ENCODE measurements around the gene CCRL2.
"Not testable (repeated sequence)": the region's sequence is repeated elsewhere in the genome, so short reads cannot be mapped to it uniquely, and the experiment has no call there.

CCRL2 gene

DNA sequence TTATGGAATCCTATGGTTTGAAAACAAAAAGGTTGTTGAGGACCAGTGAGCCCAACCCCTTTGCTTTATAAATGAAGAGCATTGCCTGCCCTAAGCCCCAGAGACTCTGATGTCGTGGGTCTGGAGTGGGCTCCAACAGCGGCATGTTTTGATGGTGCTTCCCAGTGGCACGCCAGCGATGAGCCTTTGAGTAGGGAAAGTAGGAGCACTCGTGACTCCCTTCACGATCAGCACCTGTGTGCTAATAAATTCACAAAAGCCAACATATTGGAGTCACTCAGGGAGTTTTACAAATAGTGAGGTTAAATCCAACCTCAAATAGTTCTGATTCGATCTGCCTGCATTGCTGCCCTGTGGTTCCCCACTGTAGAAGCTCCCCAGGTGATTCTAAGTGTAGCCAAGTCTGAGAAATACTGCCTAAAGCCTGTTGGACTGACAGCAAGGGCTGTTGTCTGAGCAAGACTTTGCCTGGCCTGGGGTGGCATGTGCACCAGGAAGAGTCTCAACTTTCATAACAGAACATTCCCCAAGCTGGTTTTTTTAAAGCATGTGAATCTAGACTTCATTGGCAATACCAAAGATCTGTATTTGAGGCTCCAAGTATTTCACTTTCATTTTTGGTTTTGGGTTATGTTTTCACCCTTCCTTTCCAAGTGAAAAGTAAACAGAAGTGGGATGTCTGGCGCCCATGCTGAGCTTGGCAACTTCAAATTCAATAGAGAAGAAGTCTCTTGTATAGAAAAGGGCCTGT lies 26.4 kb upstream of the CCRL2 start:
- no peak for DNase-seq (ENCODE audit: low spot score)

DNA sequence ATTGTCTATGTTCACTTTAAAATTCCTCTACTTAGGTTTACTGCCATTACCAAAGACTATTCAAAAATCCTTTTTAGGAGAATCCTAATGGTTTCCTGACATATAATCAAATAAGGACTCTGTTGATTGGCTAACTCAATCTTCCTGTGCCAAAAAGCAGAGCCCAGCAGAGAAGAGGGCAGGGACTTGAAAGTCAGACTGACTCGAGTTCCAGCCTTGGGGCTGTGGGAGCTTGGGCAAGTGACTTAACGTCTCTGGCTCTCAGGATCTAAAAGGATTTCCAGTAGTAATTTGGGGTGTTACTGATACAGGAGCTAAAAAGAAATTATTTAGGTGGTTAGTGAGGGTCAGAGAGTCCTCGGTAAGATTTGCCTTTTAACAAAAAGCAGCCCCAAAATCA lies 25.4 kb upstream of the CCRL2 start:
- no peak for DNase-seq (ENCODE audit: low spot score)

DNA sequence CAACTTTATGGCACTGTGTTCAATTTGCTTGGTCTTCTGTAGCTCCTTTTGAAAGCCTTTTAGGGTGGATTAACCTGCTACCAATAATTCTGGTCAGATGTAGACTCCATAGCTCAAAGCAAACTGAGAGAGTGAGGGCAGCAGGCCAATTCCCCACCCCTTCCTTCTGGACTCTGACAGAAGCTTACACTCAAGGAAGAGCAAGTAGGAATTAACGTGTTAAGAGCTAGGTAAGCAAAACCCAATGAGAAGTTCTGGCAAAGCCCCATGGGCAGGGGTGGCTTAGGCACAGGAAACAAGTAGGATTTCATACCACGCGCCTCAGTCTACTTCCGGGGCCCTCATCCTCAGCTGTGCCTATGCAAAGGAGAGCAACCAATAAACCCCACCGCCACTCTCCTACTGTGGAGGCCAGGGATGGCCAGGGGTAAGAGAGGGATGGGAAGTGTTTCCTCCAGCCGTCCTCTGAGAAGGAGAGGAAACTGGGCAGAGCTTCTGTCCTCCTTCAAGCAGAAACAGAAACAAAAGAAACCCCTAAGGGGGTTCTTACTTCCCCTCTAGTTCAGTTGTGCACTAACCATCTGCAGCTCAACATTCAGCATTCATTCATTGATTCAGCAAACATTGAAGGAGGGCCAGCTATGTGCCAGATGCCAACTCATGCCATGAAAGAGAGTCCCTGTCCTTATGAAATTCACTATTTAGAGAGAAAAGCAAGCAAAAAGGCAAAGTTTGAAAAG lies 23.7 kb upstream of the CCRL2 start:
- DNase-seq (ENCODE audit: low spot score) = no peak

DNA sequence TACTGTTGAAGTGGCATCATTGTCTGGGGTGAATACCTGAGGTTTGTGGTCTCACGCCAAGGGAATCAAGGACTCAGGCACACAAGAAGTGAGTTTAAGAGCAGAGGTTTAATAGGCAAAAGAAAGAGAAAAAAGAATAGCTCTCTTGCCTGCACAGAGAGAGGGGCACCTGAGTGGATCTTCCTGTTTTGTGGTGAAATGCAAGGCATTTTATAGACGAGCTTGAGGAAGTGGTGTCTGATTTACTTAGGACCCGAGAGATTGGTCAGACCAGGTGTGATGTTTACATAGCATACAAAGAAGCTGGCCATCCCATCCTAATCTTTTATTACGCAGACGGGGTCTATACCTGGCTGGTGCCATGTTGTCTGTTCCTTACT lies 23.1 kb upstream of the CCRL2 start:
- no peak for DNase-seq (ENCODE audit: low spot score)

DNA sequence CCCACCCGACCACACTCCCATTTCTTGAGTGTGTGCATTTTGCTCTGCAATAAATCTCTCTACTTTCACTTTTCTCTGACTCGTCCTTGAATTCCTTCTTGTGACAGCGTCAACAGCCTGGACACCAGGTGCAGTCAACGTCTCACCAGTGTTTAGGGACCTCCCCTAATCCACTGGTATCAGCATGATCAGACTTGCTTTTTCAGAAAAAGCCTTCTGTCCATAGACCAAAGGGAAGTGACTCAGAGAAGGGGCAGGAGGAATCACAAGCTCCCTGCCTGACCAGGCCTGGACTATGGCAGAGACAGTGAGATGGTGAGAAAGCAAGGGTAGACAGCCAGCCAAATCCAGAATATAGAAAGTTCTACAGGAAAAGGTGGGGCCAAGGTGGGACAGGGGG lies 20.9 kb upstream of the CCRL2 start:
- no peak for DNase-seq (ENCODE audit: low spot score)

DNA sequence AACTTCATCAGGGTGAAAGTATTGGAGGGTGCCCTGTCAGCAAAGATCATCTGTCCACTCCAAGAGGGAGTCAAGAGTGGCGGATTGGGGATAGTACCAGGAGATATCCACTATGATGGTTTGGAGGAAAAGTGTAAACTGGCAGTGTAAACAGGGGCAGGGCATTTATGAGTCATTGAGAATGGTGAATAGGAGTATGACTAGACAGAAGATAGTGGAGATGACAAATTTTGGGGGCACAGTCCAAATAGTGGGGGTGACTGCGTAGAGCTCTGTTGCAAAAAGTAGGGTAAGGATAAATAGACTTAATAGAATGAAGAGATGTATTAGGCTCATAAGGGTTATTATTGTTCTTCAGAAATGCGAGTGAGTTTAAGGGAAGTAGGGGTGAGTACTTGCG lies 18.2 kb upstream of the CCRL2 start:
- not testable (repeated sequence) for DNase-seq (ENCODE audit: low spot score)

DNA sequence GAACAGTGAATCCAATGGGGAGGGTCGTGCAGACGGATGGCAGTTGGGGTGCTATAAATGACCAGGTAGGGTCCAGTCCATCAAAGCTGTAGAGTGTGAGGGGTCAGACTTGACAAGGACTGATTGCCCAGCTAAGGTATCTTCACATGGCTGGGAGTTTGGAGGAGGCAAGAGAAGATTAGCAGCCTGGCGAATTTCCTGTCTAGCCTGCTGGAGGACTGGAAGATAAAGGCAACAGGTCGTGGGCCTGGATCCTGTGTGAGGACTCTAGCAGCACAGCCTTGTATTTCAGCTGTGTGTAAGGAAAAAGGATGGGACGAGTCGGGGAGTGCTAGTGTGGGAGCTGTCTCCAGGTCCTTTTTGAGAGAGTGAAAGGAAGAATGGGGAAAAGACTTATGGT lies 17.8 kb upstream of the CCRL2 start:
- no peak for DNase-seq (ENCODE audit: low spot score)

DNA sequence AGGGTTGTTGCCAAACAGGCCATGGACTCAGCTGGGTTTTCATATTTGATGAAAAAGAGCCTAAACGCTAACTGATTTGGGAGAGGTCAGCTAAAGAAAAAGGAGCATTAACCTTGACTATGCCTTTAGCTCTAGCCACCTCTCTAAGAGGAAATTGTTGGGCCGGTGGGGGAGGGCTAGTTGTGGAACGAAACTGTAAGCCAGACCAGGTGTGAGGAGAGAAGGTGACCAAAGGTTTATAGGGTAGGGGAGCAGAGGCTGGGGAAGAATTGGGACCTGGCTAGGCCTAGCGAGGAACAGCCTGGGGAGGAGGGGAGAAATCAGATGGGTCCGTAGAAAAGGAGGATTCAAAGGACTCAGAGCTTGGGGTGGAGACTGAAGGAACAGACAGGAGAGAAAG lies 15.5 kb upstream of the CCRL2 start:
- DNase-seq (ENCODE audit: low spot score) = not testable (repeated sequence)

DNA sequence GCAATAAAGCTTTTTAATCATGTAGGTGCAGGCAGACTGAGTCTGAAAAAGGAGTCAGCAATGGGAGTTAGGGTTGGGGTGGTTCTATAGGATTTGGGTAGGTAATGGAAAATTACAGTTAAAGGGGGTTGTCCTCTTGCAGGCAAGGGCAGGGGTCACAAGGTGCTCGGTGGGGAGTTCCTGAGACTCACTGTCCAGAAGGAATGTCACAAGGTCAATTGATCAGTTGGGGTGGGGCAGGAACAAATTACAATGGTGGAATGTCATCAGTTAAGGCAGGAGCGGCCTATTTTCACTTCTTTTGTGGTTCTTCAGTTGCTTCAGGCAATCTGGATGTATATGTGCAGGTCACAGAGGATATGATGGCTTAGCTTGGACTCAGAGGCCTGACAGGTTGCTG lies 14.0 kb upstream of the CCRL2 start:
- no peak for DNase-seq (ENCODE audit: low spot score)

DNA sequence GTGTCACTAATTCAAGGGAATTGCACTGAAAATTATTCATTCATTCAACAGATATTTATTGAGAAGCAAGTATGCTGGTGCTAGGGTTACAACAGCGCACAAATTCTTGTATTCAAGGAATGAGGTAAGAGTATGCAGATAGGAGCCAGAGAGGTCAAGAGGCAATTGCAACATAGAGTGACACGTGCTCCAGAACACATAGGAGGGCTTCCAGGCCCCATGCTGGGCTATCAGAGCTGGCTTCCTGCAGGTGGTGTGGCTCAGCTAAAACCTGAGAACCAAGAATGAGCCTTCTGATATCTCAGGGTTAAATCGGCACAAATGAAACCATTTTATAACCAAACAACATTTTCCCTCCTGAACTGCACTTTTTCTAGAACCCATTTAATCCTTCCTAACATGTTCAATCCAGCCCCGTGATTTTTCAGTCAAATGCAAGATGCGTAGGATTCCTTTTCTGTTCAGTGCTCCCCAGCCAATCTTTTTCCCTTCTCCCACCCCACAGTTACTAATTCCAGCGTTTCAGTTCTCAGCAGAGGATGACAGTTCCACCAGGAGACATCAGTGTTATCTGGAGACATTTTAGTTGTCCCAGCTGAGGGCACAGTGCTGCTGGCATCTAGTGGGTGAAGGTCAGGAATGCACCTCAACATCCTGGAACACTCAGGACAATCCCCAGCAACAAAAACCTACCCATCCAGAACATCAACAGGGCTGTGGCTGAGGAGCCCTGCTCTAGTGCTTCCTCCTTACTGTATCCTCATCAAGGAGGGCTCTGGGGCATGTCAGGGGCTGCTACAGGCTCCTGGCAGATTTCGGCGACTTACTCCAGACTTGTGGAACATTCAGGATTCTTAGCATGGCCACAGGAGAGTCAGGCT lies 13.3 kb upstream of the CCRL2 start:
- no peak for DNase-seq (ENCODE audit: low spot score)

DNA sequence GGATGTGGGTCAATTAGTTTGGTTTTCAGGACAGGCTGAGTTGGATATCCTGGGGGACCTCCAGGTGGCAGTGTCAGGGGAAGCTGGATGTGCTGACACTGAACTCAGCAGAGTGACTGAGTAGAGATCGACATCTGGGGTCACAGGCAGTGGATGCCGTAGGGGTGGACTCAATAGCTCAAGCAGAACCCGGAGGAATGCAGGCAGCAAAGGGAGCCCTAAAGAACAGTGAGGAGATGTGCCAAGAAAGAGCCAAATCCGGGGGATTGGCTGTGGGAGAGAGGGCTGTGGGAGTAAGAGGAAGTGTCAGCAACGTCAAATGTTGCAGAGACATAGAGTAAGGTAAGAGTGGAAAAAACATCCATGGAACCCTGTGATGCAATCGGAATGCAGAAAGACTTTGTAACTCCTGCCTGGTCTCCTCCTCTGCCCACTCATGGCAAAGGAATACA lies 11.8 kb upstream of the CCRL2 start:
- no peak for DNase-seq (ENCODE audit: low spot score)

DNA sequence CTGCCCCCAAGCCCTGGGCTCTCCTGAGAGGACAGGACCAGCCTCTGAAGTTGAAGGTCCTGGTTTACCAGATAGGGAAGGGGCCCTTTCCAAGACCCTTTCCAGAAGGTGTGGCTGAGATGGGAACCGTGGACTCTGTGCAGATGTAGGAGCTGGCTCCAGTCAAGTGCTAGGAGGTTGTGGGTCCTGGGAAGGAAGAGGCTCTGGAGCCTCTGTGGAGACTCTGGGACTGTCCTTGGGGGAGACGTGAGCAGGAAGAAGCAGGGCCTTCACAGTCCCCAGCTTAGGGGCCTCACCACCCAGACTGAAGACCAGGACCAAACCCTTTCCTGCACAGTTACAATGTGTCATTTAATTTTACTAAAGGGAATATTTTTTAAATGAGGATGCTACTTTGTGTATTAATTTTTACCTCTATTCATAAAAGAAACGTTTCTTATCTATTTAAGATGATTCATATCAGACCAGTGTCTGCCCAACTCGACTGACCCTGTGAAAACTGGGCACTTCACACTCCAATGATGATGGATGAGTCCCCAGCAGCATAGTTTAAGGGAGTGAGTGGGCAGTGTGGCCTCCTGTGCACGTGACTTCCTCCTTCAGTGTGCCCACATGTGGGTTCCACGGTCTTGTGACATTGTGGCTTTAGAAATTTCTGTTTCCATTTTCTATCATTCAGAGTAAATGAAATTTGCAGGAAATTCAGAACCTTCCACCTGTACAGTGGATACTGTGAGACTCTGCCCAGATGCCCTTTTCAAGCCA lies 11.1 kb upstream of the CCRL2 start:
- no peak for DNase-seq (ENCODE audit: low spot score)

DNA sequence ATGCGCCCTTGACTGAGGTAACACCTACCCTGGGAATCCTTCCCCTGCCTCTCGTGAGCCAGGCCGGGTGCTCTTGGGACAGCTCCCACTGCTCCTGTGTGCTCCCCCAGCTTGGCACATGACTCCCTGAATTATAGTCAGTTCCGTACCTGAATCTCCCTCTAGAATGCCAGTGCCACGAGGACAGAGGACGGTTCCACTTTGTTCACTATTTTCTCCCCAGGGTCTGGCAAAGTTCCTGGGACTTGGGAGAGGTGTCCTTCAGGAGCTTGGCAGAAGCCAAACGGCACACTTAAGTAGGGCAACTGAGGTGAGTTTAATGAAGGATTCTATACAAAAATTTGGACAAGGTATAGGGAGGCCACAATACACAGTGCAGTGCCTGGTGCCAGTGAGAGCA lies 9.9 kb upstream of the CCRL2 start:
- no peak for DNase-seq (ENCODE audit: low spot score)

DNA sequence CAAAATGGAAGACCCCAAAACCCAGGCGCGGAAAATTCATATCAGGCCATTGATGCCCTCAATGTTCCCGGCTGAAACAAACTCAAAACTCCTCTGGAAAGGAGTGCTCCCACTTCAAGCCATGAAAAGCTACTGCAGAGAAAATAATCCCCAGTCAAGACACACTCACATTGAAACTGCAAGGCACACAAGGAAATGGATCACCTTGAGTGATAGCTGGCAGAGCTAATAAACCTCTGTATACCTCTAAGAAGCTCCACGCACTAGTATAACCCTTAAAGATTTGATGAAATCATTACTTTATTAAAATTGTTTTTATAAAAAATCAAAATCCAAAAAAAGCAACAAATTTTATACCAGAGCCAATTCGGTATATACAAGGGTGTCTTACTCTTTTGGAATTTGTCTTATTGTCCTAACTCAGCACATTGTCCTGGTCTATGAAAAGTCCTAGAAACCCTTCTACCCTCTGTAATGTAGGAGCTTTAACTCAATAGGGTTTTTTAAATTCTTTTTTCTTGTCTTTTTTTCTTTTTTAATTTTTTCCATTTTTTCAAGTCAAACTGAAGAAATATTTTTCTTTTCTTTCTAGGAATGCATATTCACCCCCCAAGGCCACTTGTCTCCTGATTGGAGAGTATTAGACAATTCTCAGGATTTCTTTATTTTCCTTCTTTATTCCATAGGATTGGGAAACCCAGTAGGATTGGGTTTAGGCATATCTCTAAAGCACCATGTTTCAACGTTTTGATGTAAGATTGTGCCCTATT lies 8.7 kb upstream of the CCRL2 start:
- no peak for DNase-seq (ENCODE audit: low spot score)

DNA sequence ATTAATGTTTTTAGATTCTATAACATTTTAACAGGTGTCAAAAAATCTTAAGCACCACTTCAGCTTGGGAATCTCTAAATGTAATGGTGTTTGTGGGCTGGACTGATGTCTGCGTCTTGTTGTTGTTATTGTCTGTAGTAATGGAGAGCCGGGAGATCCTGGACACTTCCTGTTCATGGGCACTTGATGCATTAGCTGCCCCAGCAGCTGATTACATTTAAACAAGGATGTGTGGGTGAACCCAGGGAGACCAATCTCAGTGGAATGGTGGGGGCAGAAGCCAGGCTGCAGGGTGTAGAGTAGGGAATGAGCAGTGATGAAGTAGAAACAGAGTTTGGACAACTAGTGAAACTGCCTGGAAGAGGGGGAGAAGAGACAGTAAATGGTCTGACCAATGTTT lies 8.0 kb upstream of the CCRL2 start:
- no peak for DNase-seq (ENCODE audit: low spot score)

DNA sequence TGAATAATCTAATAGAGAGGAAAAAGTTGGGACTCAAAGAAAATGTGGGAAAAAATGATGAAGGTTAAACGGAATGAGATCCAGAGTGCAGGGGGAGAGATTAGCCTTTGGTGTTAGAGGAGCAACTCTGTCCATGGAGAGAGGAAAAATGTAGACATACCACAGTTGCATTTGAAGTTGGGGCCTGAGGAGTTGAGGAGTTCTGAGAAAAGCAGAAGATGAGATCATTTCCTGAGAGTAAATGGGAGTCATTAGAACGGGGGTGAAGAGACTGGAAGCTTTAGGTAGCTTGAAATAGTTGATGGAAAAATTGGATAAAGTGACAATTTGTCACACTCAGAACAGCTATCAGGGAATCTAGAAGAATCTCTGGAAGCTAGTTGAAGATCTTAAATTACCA lies 7.5 kb upstream of the CCRL2 start:
- no peak for DNase-seq (ENCODE audit: low spot score)

DNA sequence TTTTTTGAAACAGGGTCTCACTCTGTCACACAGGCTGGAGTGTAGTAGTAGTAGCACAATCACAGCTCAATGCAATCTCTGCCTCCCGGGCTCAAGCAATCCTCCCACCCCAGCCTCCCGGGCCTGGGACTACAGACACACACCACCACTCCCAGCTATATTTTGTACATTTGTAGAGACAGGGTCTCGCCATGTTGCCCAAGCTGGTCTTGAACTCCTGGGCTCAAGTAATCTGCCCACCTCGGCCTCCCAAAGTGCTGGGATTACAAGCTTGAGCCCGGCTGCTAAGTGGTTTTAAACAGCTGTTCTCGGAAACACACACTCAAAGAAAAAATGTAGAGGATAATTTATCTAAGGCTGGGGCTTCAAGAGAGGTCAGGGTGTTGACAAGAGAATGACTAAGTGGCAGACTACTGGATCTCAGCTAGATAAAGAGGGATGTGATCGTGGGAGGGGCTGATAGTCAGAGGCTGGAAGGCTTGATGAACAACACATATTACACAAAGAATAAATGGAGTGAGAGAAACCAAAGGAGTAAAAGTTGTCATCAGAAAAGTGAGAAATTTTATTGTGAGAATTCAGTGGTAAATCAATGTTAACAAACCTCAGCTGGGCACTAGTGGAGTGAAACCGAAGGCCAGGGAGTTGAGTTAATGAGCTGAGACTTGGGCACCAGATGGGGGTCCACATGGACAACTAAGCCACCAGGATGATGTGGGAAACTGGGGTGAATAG lies 6.9 kb upstream of the CCRL2 start:
- no peak for DNase-seq (ENCODE audit: low spot score)

DNA sequence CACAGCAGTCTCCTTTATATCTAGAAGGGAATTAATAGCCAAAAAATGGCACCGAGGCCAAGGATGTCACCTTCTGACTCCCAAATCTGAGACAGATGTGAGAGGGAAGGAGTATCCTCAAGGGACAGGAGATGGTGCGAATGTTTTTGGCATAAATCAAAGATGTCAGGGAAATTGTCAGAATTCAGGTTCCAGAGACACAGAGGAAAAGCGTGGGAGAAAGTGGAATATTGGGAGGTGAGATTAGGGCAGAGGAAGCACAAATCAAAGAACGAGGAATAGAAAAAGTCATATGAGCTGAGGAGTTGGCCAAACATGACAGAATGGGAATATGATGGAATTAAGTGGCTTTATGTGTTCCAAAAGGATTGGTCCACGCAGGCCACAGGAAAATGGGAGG lies 6.2 kb upstream of the CCRL2 start:
- no peak for DNase-seq (ENCODE audit: low spot score)

DNA sequence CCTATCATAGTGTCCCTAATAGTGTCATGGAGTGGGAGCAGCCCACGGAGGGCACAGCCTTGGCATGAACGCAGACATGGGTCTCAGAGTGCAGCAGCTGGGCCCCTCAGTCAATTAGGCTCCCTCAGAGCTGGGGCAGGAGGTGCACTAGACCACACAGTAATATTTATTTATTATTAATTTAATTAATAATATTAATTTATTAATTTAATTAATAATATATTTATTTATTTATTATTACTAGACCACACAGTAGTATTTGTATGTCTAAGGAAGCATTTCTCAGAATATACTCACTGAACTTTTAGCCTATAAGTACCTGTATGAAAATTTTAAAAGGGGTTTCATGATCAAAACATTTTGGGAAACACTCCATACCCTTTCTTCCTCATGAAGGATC lies 5.5 kb upstream of the CCRL2 start:
- no peak for DNase-seq (ENCODE audit: low spot score)

DNA sequence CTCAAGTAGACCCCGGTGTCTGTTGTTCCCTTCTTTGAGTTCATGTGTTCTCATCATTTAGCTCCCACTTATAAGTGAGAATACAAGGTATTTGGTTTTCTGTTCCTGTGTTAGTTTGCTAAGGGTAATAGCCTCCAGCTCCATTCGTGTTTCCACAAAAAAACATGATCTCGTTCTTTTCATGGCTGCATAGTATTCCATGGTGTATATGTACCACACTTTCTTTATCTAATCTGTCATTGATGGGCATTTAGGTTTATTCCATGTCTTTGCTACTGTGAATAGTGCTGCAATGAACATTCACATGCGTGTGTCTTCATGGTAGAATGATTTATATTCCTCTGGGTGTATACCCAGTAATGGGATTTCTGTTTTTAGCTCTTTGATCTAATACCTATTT lies 4.2 kb upstream of the CCRL2 start:
- DNase-seq (ENCODE audit: low spot score) = not testable (repeated sequence)

Data from SK-N-DZ (cell line).